HG03045 (cell line): ENCODE measurements around the gene DPM2.

Experiments
- ATAC-seq: cut with Tn5 transposase; IDR thresholded peaks from one replicate; pipeline ENCODE4 v1.9.1; 2021; ENCODE audit warnings: mild to moderate bottlenecking, moderate library complexity; ENCODE audit not compliant: unreplicated experiment

Gene DPM2

GRCh38 chr9:127973169-127974000, 35.7 kb upstream of the DPM2 start:
- ATAC-seq: no peak

GRCh38 chr9:127972236-127972871, 34.7 kb upstream of the DPM2 start:
- ATAC-seq: no peak

- ATAC-seq: no peak
These were observed 33.9 kb upstream of the DPM2 start for GRCh38 chr9:127971357-127972235.

- ATAC-seq: peak; percentile 67
These were observed 33.0 kb upstream of the DPM2 start for GRCh38 chr9:127970401-127971313.

- ATAC-seq: no peak
These were observed 31.2 kb upstream of the DPM2 start for GRCh38 chr9:127968700-127969383.

- ATAC-seq: no peak
These were observed 30.4 kb upstream of the DPM2 start for GRCh38 chr9:127968042-127968441.

GRCh38 chr9:127967151-127967809, 29.6 kb upstream of the DPM2 start:
- ATAC-seq: no peak

- no peak for ATAC-seq
These were observed 28.9 kb upstream of the DPM2 start for GRCh38 chr9:127966416-127967150.

- ATAC-seq: no peak
These were observed 28.3 kb upstream of the DPM2 start for GRCh38 chr9:127965953-127966352.

GRCh38 chr9:127963359-127964064, 25.9 kb upstream of the DPM2 start:
- ATAC-seq: no peak

GRCh38 chr9:127963041-127963358, 25.3 kb upstream of the DPM2 start:
- no peak for ATAC-seq

GRCh38 chr9:127962278-127962677, 24.6 kb upstream of the DPM2 start:
- no peak for ATAC-seq

- no peak for ATAC-seq
These were observed 24.0 kb upstream of the DPM2 start for GRCh38 chr9:127961613-127962155.

- ATAC-seq: no peak
These were observed 23.5 kb upstream of the DPM2 start for GRCh38 chr9:127961155-127961490.

- no peak for ATAC-seq
These were observed 22.9 kb upstream of the DPM2 start for GRCh38 chr9:127960410-127961154.

GRCh38 chr9:127959841-127960409, 22.3 kb upstream of the DPM2 start:
- no peak for ATAC-seq

GRCh38 chr9:127959398-127959797, 21.7 kb upstream of the DPM2 start:
- no peak for ATAC-seq
